Measurements from ENCODE around the gene CDKN1C. TPM values are rescaled to one million over a fixed set of nuclear protein-coding genes. Genes with fewer than 3 reads are reported as not detected.
A peak's percentile ranks its signal among the peaks of the same experiment; 100 is the strongest.

CDKN1C gene
- total and polyA plus RNA-seq, 2 experiments from 2014 or later = 64.6 to 108 TPM

DNA sequence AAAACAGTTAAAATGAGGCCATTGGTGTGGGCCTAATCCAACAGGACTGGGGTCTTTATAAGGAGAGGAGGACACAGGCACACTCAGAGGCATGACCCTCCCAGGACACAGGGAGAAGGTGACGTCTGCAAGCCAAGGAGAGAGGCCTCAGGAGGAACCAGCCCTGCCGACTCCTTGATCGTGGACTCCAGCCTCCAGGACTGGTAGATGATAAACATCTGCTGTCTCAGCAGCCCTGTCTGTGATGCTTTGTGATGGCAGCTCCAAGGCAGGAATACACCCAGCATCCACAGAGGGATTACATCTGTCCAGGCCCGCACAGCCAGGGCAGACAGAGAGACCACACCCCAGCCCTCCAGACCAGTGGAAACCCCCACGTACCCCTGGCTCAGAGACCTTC lies 18.4 kb downstream of the CDKN1C start:
- H3K36me3 ChIP-seq = no peaks in the 10 kb centered on the region
- H3K9me3 ChIP-seq (ENCODE audit: low read depth) = no peaks in the 10 kb centered on the region
- H3K4me1 ChIP-seq (ENCODE audit: low read depth) = no peaks in the 10 kb centered on the region
- DNase-seq (ENCODE audit: low read depth in 1 of 2, low spot score in 1 of 2) = no peak
- H3K27ac ChIP-seq = no peak overlapping the region
- H3K27me3 ChIP-seq = peaks cover 81% of the 10 kb centered on the region
- TF ChIP-seq, protein P1, sequence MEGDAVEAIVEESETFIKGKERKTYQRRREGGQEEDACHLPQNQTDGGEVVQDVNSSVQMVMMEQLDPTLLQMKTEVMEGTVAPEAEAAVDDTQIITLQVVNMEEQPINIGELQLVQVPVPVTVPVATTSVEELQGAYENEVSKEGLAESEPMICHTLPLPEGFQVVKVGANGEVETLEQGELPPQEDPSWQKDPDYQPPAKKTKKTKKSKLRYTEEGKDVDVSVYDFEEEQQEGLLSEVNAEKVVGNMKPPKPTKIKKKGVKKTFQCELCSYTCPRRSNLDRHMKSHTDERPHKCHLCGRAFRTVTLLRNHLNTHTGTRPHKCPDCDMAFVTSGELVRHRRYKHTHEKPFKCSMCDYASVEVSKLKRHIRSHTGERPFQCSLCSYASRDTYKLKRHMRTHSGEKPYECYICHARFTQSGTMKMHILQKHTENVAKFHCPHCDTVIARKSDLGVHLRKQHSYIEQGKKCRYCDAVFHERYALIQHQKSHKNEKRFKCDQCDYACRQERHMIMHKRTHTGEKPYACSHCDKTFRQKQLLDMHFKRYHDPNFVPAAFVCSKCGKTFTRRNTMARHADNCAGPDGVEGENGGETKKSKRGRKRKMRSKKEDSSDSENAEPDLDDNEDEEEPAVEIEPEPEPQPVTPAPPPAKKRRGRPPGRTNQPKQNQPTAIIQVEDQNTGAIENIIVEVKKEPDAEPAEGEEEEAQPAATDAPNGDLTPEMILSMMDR (IDR thresholded peaks at IDR 0.05; ENCODE audit: low read depth, low read length) = no peak
- no peak overlapping the region for H3K4me3 ChIP-seq

- Histone ChIP-seq H3K4me1 (ENCODE audit: low read depth) (no peaks in the 10 kb centered on the region), H3K27me3 (peaks cover 81% of the 10 kb centered on the region), H3K4me3 (no peak overlapping the region), H3K36me3 (no peaks in the 10 kb centered on the region), H3K9me3 (ENCODE audit: low read depth) (no peaks in the 10 kb centered on the region), H3K27ac (no peak overlapping the region)
- no peak for DNase-seq (ENCODE audit: low read depth in 1 of 2, low spot score in 1 of 2)
- TF ChIP-seq, protein P1 (IDR thresholded peaks at IDR 0.05; ENCODE audit: low read depth, low read length) = no peak
These were observed 19.5 kb downstream of the CDKN1C start for GRCh38 chr11:2865922-2866577.

- no peak overlapping the region for H3K4me3 ChIP-seq
- no peaks in the 10 kb centered on the region for H3K9me3 ChIP-seq (ENCODE audit: low read depth)
- H3K27me3 ChIP-seq = peaks cover 81% of the 10 kb centered on the region
- no peak for DNase-seq (ENCODE audit: low read depth in 1 of 2, low spot score in 1 of 2)
- TF ChIP-seq, protein P1 (IDR thresholded peaks at IDR 0.05; ENCODE audit: low read depth, low read length) = no peak
- H3K27ac ChIP-seq = no peak overlapping the region
- no peaks in the 10 kb centered on the region for H3K4me1 ChIP-seq (ENCODE audit: low read depth)
- H3K36me3 ChIP-seq = no peaks in the 10 kb centered on the region
These were observed 20.7 kb downstream of the CDKN1C start for GRCh38 chr11:2864901-2865300.

GRCh38 chr11:2863276-2863618 lies 22.3 kb downstream of the CDKN1C start:
- DNase-seq (ENCODE audit: low read depth in 1 of 2, low spot score in 1 of 2) = no peak
- TF ChIP-seq, protein P1 (IDR thresholded peaks at IDR 0.05; ENCODE audit: low read depth, low read length) = no peak
- Histone ChIP-seq H3K4me1 (ENCODE audit: low read depth) (no peaks in the 10 kb centered on the region), H3K27me3 (peaks cover 70% of the 10 kb centered on the region), H3K4me3 (no peak overlapping the region), H3K9me3 (ENCODE audit: low read depth) (no peaks in the 10 kb centered on the region), H3K36me3 (no peaks in the 10 kb centered on the region), H3K27ac (no peak overlapping the region)

- peak in 1 of 2 donors; percentile 34 for DNase-seq (ENCODE audit: low read depth in 1 of 2, low spot score in 1 of 2)
- peak overlapping the region; percentile 6 for H3K4me3 ChIP-seq
- peaks cover 64% of the 10 kb centered on the region for H3K27me3 ChIP-seq
These were observed 22.9 kb downstream of the CDKN1C start for GRCh38 chr11:2862395-2863275.

More at GRCh38 chr11:2862395-2863275, 22.9 kb downstream of the CDKN1C start:
- TF ChIP-seq, protein P1 (IDR thresholded peaks at IDR 0.05; ENCODE audit: low read depth, low read length) = no peak
- Histone ChIP-seq H3K36me3 (no peaks in the 10 kb centered on the region), H3K9me3 (ENCODE audit: low read depth) (no peaks in the 10 kb centered on the region), H3K27ac (no peak overlapping the region), H3K4me1 (ENCODE audit: low read depth) (no peaks in the 10 kb centered on the region)

All from cardiac muscle cell (in vitro differentiated cells and primary cell).